ENCODE measurements around the gene DCST2.
A peak's percentile ranks its signal among the peaks of the same experiment; 100 is the strongest.

Gene DCST2

GRCh38 chr1:155069551-155070157 is 36.1 kb upstream of the DCST2 start:
- DNase-seq, result no peak

DNA sequence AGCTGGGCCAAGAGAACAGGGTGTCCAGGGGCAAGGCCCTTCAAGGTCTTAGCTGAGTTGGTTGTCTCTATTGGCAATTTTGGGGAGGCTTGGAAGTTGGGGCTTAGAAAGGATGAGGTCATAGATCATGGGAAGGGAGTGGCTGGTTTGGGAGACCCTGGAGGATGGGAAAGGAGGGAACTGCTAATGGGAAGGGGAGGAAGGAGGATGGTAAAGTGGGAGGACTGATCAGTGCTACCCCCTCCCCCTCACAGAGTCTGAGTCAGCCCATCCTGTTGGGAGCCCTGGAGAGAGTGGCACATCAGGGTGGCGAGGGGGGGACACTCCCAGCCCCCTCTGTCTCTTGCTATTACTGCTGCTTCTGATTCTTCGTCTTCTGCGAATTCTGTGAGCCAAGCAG is 35.0 kb upstream of the DCST2 start:
- DNase-seq, result no peak

GRCh38 chr1:155066777-155067176 is 33.2 kb upstream of the DCST2 start:
- DNase-seq, result no peak

- DNase-seq, result no peak
Observed at GRCh38 chr1:155064832-155065429, 31.4 kb upstream of the DCST2 start.

DNA sequence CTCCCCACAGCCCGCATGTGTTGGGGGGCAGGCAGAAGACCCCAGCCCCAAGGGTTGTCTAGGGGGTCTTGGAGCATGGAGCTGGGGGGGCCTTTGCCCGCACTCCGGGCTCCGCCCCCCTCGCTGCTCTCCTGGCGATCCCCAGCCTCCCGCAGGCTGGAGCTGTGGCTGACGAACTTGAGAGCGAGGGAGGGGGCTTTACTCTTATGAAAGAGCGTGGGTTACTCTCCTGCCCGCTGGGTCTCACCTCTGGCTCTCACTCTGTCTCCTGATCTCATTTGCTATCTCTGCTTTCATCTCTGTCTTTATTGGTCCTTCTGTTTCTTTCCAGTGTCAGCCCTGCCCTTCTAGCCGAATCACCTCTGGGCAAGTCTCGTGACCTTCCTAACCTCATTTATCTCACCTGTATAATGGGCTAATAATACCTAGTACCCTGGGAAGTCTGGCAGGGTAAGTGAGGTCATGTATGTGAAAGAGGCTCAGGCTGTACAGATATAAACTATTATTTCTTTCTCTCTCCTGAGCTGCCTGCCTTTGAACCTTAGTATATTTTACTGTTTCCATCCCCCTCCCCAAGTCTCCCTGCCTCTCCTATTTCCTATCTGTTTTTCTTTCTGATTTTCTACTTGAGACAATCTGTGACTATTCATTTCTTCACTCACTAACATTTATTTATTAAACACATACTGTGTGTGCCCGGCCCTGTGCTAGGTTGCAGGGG is 30.7 kb upstream of the DCST2 start:
- no peak for DNase-seq

DNA sequence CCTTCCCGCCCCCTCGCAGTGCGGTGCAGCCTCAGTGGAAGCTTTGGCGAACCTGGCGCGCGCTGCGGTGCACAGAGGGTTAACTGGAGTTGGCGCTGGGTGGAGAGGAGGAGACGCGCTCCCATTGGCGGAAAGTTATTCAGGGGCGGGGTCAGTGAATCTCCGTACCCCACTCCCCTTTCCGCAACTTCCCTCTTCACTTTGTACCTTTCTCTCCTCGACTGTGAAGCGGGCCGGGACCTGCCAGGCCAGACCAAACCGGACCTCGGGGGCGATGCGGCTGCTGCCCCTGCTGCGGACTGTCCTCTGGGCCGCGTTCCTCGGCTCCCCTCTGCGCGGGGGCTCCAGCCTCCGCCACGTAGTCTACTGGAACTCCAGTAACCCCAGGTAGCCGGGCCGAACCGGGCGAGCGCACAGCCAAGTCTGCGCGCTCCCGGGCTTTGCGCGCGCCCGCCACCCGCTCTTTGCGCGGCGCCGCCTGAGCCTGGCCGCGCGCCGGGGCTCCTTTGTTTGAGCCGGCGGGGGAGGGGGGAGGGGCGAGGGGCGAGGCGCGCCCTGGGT is 30.0 kb upstream of the DCST2 start, which contains the start of gene EFNA4:
EFNA4 (plus strand) TSS at position 191 of the 561 bp plus-strand sequence; CDS start at position 275, 84 bp downstream.
- peak; percentile 77 to 79 for DNase-seq

- DNase-seq, result peak; percentile 71 to 80
Observed at GRCh38 chr1:155062702-155063411, 29.3 kb upstream of the DCST2 start.

DNA sequence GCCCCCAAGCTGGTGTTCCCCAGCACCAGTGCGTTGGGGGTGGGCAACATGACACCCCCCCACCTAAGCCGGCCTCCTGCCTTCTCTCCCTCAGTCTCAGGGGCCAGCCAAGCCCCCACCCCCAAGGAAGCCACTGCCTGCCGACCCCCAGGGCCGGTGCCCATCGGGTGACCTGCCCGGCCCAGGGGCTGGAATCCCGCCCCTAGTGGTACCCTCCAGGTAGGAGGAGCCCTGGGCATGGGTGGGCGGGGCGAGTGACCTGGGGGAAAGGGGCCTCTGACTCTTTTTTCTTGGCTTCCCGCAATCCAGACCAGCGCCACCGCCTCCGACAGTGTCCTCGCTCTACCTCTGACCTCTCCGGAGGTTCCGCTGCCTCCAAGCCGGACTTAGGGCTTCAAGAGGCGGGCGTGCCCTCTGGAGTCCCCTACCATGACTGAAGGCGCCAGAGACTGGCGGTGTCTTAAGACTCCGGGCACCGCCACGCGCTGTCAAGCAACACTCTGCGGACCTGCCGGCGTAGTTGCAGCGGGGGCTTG is 28.6 kb upstream of the DCST2 start:
- no peak for DNase-seq

DNA sequence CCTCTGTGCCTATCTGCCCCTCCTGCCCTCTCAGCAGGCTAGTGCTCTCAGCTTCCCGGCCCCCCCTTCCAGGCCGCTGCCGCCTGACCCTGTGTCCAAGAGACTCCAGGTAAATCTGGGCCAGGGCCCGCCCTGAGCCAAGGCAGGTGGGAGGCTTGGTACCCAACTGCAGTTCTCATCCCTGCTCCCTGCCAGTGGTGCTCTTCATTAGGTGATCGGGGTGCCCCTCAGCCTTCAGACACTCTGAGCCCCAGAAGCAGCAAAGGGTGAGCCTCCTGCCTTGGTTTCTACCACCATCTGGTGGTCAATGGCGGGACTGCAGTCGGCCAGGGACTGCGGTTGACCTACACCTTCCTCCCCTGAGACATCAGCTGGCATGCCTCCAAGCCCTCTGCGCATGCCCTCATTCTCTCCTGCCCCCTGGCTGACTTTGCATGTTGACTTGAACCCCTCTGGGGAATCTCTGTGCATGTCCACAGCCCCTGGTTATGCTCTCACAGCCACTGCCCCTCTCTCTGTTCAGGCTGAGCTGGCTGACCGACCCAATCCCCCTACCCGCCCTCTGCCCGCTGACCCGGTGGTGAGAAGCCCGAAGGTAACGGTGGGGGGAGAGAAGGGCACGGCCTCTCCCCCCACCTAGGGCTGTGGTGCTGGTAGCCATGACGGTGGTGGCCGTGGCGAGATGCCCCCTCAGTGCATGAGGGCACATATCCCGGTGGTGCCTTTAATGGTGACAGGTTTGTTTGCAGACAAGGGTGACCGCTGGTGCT is 28.0 kb upstream of the DCST2 start:
- peak; percentile 94 to 97 for DNase-seq

GRCh38 chr1:155060736-155061135 is 27.2 kb upstream of the DCST2 start:
- DNase-seq, result no peak

- DNase-seq, result no peak
Observed at GRCh38 chr1:155057788-155058211, 24.2 kb upstream of the DCST2 start.

- DNase-seq, result no peak
Observed at GRCh38 chr1:155057104-155057503, 23.5 kb upstream of the DCST2 start.

DNA sequence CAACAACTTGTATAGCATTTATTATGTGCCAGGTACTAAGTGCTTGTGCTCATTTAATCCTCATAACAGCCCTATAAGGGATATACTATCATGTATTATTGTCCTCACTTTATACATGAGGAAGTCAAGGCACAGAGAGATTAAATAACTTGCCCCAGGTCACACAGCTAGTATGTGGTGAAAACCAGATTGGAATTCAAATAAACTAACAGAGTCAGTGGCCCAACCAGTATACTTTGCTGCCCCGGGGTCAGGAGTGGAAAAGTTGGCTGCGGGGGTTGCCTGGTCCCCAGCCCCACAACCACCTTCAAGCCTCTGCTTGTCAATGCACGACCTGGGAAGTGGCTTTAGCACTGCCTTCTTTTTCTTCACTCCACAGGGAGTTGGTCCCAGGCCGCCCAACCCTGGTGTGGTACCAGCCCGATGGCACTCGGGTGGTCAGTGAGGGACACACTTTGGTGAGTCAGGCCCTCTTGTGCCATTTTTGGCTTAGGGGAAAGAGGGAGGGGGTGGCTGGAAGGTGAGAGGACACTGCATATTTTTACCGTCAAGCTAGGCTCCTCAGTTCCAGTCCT is 20.0 kb upstream of the DCST2 start:
- DNase-seq, result no peak

DNA sequence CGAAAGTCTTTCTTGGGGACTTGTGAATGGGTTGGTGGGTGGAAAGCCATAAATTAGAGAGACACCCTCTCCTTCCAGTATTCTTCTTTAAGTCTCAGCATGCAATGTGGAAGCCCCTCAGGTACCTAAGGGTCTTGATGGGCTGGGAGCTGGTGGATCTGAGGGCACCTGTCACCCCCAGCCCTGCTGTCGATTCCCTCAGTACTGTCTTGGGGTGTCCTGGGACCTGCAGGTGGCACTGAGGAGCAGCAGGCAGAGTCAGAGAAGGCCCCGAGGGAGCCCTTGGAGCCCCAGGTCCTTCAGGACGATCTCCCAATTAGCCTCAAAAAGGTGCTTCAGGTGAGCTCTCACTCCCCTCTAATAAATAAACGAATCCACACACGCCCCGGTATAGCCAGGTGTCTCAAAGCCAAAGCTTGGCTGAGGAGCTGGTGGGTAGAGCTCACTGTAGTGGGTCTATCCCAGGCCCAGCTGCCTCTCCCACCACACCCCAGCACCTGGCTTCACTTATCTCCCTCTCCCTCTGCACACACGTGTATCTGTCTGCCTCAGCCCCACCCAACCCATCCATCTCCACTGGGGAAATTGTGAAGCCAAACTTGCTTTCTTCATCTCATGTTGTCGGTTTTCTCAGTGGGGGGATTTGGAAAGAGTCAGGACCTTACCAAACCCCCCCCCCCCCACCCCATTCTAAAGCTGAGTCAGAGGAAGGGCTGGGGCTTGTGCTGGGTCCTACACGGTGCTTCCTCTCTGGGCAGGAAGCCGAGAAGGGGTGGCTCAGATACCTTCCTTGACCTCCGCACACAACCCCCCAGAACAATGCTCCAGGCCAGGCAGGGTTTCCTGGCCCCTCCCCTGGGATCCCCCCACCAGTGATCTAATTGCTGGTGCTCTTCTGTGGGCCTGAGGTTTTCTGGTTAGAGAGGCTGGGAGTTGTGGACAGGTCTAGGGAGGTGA is 19.1 kb upstream of the DCST2 start:
- no peak for DNase-seq

DNA sequence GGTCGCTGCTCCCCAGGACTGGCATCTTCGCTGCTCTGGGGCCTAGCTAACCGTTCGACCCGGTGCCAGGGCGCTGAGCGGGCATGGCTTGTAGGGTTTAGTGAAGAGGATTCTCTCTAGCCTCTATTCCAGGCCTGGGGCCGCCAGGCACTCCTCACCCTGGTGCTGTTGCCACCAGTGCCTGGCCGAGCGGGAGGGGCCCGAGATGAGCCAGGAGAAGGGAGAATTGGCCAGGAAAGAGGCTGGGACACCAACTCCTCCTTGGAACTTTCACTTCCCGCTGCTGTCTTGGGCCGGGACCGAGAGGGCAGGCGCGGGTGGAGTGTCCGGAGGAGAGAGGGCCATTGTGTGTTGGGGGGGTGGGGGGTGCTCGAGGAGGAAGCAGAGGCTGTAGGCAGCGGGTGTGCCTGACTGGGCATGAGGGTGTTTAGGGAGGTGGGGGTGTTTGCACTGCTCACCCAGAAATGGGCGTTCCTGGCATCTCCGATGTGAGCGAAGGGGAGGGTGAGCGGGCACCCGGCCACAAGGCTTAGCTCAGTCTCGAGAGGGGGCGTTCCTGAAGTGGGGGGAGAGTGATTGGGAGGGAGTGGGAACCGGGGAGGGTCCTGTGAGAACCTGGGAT is 18.3 kb upstream of the DCST2 start:
- peak; percentile 34 to 44 for DNase-seq

DNA sequence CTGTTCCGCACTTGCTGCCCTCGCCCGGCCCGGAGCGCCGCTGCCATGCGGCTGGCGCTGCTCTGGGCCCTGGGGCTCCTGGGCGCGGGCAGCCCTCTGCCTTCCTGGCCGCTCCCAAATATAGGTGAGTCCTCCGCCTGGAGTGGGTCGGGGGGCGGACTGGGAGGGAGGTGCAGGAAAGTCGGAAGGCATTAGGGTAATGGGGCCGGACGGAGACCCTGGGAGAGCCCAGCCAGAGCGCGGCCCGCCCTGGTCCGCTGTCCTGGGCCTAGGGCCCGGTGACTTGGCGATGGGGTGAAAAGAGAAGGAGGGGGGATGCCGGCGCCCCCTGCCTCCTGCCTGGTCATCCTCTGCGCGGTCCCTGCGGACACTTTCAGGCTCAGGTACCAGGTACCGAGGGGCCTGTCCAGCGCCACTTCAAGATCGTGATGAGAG is 17.8 kb upstream of the DCST2 start:
- no peak for DNase-seq

DNA sequence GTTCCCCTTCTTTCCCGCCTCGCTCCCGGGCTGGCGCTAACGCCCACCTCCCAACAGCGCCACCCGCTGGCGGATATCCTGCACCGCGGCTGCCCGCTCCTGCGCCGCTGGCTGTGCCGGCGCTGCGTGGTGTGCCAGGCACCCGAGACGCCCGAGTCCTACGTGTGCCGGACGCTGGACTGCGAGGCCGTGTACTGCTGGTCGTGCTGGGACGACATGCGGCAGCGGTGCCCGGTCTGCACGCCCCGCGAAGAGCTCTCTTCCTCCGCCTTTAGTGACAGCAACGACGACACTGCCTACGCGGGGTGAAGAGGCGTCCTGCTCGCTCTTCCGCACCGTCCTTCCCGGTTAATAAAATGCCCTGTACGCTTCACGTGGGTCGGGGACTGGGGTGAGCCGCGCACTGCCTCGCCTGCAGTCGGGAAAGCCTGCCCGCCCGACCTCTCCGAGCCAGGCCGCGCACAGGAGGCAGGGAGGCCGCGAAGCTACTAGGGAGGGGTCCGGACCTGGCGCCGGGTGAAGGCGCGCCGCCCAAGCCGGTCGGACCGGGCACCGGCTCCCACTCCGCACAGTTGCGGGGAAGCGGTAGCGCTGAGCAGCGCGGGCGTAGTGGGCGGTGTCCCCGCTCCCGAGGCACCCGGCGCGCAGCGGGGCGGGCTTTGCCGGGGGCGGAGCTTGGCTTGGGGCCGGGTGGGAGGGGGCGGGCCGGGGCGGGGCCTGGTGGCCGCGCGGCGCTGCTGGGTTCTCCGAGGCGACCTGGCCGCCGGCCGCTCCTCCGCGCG is 17.2 kb upstream of the DCST2 start, which contains the start of gene ADAM15:
ADAM15 (plus strand) TSS at position 757 of the 782 bp plus-strand sequence. CDS start 71 bp downstream, outside the sequence.
- DNase-seq, result peak; percentile 68 to 72

- no peak for DNase-seq
Observed at GRCh38 chr1:155049651-155050559, 16.3 kb upstream of the DCST2 start.

All from activated CD4-positive, alpha-beta T cell treated with anti-CD3 and anti-CD28 coated beads, Interleukin-2, amount 50 U/mL, for 4 hours (primary cell).